Peyer's patch (tissue), 4 donors: ENCODE data around the gene ATP5F1E.

Source experiments
- POLR2A ChIP-seq, 2 donors: fragments of 450-650 bp; IDR thresholded peaks; one replicate each; pipeline ENCODE4 v1.5.1; 2017; ENCODE audit warnings: antibody characterized with exemption in 2 of 2, mild to moderate bottlenecking in 2 of 2, moderate library complexity in 2 of 2
- TF ChIP-seq, protein P1 (sequence below), 6 experiments: fragments of 450-650 bp in 4 of 6; fragments of 200-600 bp in 2 of 6; sonication (generic) in 1 of 6; IDR thresholded peaks; one replicate each; pipeline ENCODE4 v1.5.1; 2017 to 2019; ENCODE audit warnings: antibody characterized with exemption in 6 of 6, mild to moderate bottlenecking in 3 of 6, moderate library complexity in 1 of 6

DNA sequence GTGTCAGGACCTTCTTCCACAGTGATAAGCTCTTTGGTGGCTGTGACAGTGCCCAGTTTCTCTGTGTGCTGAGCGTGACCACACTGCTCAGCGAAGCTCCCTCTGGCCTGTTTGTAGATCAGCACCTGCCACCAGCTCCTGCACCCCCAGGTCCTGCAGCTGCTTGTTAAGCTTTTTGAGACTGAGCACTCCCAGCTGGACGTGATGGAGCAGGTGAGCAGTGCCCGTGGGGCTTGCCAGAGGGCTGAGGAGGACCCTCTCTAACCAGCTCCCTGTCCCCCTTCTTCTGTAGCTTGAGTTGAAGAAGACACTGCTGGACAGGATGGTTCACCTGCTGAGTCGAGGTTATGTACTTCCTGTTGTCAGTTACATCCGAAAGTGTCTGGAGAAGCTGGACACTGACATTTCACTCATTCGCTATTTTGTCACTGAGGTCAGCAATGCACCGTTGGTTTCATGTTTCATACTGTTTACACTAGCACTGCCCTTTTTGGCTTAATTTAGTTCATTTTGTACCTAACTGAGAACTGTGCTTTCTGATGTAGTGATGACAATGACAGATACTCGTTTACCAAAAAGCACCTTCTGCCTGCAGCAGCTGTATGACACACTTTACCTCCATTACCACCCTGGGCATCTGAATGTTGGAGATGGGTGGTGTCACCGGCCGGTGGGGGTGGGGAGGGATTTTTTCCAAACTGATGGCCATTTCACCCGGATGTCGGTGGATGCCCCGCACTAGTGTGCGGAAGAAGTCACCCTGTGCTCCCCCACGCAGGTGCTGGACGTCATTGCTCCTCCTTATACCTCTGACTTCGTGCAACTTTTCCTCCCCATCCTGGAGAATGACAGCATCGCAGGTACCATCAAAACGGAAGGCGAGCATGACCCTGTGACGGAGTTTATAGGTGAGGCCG is 38.5 kb downstream of the ATP5F1E start:
- TF ChIP-seq, protein P1, sequence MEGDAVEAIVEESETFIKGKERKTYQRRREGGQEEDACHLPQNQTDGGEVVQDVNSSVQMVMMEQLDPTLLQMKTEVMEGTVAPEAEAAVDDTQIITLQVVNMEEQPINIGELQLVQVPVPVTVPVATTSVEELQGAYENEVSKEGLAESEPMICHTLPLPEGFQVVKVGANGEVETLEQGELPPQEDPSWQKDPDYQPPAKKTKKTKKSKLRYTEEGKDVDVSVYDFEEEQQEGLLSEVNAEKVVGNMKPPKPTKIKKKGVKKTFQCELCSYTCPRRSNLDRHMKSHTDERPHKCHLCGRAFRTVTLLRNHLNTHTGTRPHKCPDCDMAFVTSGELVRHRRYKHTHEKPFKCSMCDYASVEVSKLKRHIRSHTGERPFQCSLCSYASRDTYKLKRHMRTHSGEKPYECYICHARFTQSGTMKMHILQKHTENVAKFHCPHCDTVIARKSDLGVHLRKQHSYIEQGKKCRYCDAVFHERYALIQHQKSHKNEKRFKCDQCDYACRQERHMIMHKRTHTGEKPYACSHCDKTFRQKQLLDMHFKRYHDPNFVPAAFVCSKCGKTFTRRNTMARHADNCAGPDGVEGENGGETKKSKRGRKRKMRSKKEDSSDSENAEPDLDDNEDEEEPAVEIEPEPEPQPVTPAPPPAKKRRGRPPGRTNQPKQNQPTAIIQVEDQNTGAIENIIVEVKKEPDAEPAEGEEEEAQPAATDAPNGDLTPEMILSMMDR (IDR thresholded peaks at IDR 0.05): no peak
- TF ChIP-seq POLR2A (IDR thresholded peaks at IDR 0.05): no peak
